ENCODE results near the gene FRZB.

- TF ChIP-seq POLR2AphosphoS5 (IDR thresholded peaks at IDR 0.05; ENCODE audit: low read depth, low read length) (no peak), CTCF (IDR thresholded peaks at IDR 0.05) (no peak), SIN3A (IDR thresholded peaks at IDR 0.05; ENCODE audit: borderline replicate concordance, insufficient read depth, low read depth, low read length) (no peak)
Observed at GRCh38 chr2:182883451-182883850, 17.0 kb upstream of the FRZB start.

Data from Panc1 (cell line).